ENCODE results near the gene CCDC169.

Gene CCDC169

GRCh38 chr13:36344886-36345437 lies 47.3 kb upstream of the CCDC169 start:
- H3K27me3 ChIP-seq (ENCODE audit: insufficient read depth, low read length): no peaks in the 10 kb centered on the region
- no peaks in the 10 kb centered on the region for H3K9me2 ChIP-seq (ENCODE audit: low read depth, low read length)
- H2AFZ ChIP-seq (ENCODE audit: low read length): no peak overlapping the region
- H3K9me3 ChIP-seq (ENCODE audit: low read length): no peaks in the 10 kb centered on the region
- H4K20me1 ChIP-seq (ENCODE audit: insufficient read depth, low read length): no peaks in the 10 kb centered on the region
- no peaks in the 10 kb centered on the region for H3K79me2 ChIP-seq (ENCODE audit: insufficient read depth, low read length)
- H3F3A ChIP-seq (ENCODE audit: insufficient read depth, low read length): no peaks in the 10 kb centered on the region
- no peak overlapping the region for H3K4me3 ChIP-seq (ENCODE audit: low read depth, low read length, poor library complexity, severe bottlenecking)
- no peaks in the 10 kb centered on the region for H3K4me1 ChIP-seq (ENCODE audit: insufficient read depth, low read length, severe bottlenecking)
- no peak overlapping the region for H3K9ac ChIP-seq (ENCODE audit: low read length)
- no peak for TF ChIP-seq CTCF (IDR thresholded peaks at IDR 0.05; ENCODE audit: low read length)
- no peak for TF ChIP-seq EZH2 (IDR thresholded peaks at IDR 0.05; ENCODE audit: borderline replicate concordance, low read length)
- H3K36me3 ChIP-seq (ENCODE audit: insufficient read depth, low read length): no peaks in the 10 kb centered on the region
- H3K4me2 ChIP-seq (ENCODE audit: low read length): no peak overlapping the region
- no peak overlapping the region for H3K27ac ChIP-seq (ENCODE audit: low read depth, low read length, poor library complexity, severe bottlenecking)

- Histone ChIP-seq H3K4me1 (ENCODE audit: insufficient read depth, low read length, severe bottlenecking) (no peaks in the 10 kb centered on the region), H3K4me3 (ENCODE audit: low read depth, low read length, poor library complexity, severe bottlenecking) (no peak overlapping the region), H4K20me1 (ENCODE audit: insufficient read depth, low read length) (no peaks in the 10 kb centered on the region), H2AFZ (ENCODE audit: low read length) (no peak overlapping the region), H3K79me2 (ENCODE audit: insufficient read depth, low read length) (no peaks in the 10 kb centered on the region), H3K36me3 (ENCODE audit: insufficient read depth, low read length) (no peaks in the 10 kb centered on the region), H3K27me3 (ENCODE audit: insufficient read depth, low read length) (no peaks in the 10 kb centered on the region), H3K9ac (ENCODE audit: low read length) (no peak overlapping the region), H3F3A (ENCODE audit: insufficient read depth, low read length) (no peaks in the 10 kb centered on the region), H3K9me3 (ENCODE audit: low read length) (no peaks in the 10 kb centered on the region), H3K27ac (ENCODE audit: low read depth, low read length, poor library complexity, severe bottlenecking) (no peak overlapping the region), H3K4me2 (ENCODE audit: low read length) (no peak overlapping the region), H3K9me2 (ENCODE audit: low read depth, low read length) (no peaks in the 10 kb centered on the region)
- TF ChIP-seq EZH2 (IDR thresholded peaks at IDR 0.05; ENCODE audit: borderline replicate concordance, low read length) (no peak), CTCF (IDR thresholded peaks at IDR 0.05; ENCODE audit: low read length) (no peak)
Observed at GRCh38 chr13:36344173-36344572, 46.6 kb upstream of the CCDC169 start.

- Histone ChIP-seq H3K36me3 (ENCODE audit: insufficient read depth, low read length) (no peaks in the 10 kb centered on the region), H3F3A (ENCODE audit: insufficient read depth, low read length) (no peaks in the 10 kb centered on the region), H3K4me3 (ENCODE audit: low read depth, low read length, poor library complexity, severe bottlenecking) (no peak overlapping the region), H3K4me2 (ENCODE audit: low read length) (no peak overlapping the region), H3K9me3 (ENCODE audit: low read length) (no peaks in the 10 kb centered on the region), H3K9me2 (ENCODE audit: low read depth, low read length) (no peaks in the 10 kb centered on the region), H3K27me3 (ENCODE audit: insufficient read depth, low read length) (no peaks in the 10 kb centered on the region), H3K9ac (ENCODE audit: low read length) (no peak overlapping the region), H2AFZ (ENCODE audit: low read length) (no peak overlapping the region), H3K27ac (ENCODE audit: low read depth, low read length, poor library complexity, severe bottlenecking) (no peak overlapping the region), H3K4me1 (ENCODE audit: insufficient read depth, low read length, severe bottlenecking) (no peaks in the 10 kb centered on the region), H4K20me1 (ENCODE audit: insufficient read depth, low read length) (no peaks in the 10 kb centered on the region), H3K79me2 (ENCODE audit: insufficient read depth, low read length) (no peaks in the 10 kb centered on the region)
- no peak for TF ChIP-seq EZH2 (IDR thresholded peaks at IDR 0.05; ENCODE audit: borderline replicate concordance, low read length)
- TF ChIP-seq CTCF (IDR thresholded peaks at IDR 0.05; ENCODE audit: low read length): no peak
Observed at GRCh38 chr13:36343766-36344165, 46.2 kb upstream of the CCDC169 start.

Data from OCI-LY1 (cell line).